ENCODE data around the gene NRSN1.

DNA sequence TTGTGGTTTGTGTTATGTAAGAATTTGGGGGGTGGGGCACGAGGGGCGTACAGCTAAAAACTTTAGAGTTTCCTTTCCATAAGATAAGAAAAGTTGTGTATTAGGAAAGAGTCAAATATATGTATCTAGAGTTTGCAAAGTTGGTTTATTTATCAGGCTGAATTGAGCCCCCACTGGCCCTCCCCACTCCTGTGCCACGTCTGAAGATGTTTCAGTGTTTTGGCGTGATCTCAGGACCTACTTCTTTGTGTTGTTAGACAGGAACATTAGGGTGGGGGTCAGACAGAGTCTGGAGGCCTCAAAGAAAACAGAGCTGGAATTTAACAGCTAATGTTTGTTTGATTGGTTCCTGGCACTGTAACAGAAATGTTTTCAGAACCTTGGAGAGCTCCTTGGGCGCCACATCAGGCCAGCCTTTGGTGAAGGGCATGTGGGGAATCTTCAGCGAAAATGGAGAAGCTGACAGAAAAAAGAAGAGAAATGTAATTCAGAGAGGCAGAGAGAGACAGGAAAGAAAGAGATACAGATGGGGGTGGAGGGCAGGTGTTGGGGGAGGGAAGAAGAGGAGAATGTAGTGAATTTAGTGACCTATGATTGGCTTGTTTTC is 674 bp downstream of the NRSN1 start:
- TF ChIP-seq ZNF274 (IDR thresholded peaks at IDR 0.05; ENCODE audit: low read depth, low read length) (no peak), SUZ12 (IDR thresholded peaks at IDR 0.05; ENCODE audit: extremely low read depth, insufficient read depth, insufficient read length) (no peak)

Measured in NT2/D1 (cell line).